ENCODE results near the gene CD82.

Gene CD82

GRCh38 chr11:44565211-44565952 is at the start of gene CD82:
TSS of gene CD82 (plus strand) at chr11:44565663. CDS start at chr11:44594663, 29,000 bp downstream.
- DNase-seq, result peak; percentile 99

- no peak for DNase-seq
Observed at GRCh38 chr11:44516688-44517507, 48.6 kb upstream of the CD82 start.

GRCh38 chr11:44517541-44517940 is 47.9 kb upstream of the CD82 start:
- DNase-seq, result no peak

- DNase-seq, result no peak
Observed at GRCh38 chr11:44518968-44519550, 46.4 kb upstream of the CD82 start.

GRCh38 chr11:44519989-44520737 is 45.3 kb upstream of the CD82 start:
- DNase-seq, result no peak

GRCh38 chr11:44521148-44521547 is 44.3 kb upstream of the CD82 start:
- no peak for DNase-seq

- no peak for DNase-seq
Observed at GRCh38 chr11:44522294-44522693, 43.2 kb upstream of the CD82 start.

- no peak for DNase-seq
Observed at GRCh38 chr11:44524346-44524745, 41.1 kb upstream of the CD82 start.

GRCh38 chr11:44524751-44525201 is 40.7 kb upstream of the CD82 start:
- no peak for DNase-seq

GRCh38 chr11:44525473-44526252 is 39.8 kb upstream of the CD82 start:
- no peak for DNase-seq

- no peak for DNase-seq
Observed at GRCh38 chr11:44526438-44526837, 39.0 kb upstream of the CD82 start.

- DNase-seq, result no peak
Observed at GRCh38 chr11:44527476-44527875, 38.0 kb upstream of the CD82 start.

GRCh38 chr11:44528103-44528502 is 37.4 kb upstream of the CD82 start:
- no peak for DNase-seq

- DNase-seq, result no peak
Observed at GRCh38 chr11:44528581-44528980, 36.9 kb upstream of the CD82 start.

GRCh38 chr11:44529895-44530412 is 35.5 kb upstream of the CD82 start:
- DNase-seq, result no peak

GRCh38 chr11:44530413-44531115 is 34.9 kb upstream of the CD82 start:
- DNase-seq, result no peak

GRCh38 chr11:44531116-44531504 is 34.4 kb upstream of the CD82 start:
- no peak for DNase-seq

GRCh38 chr11:44531636-44532035 is 33.8 kb upstream of the CD82 start:
- no peak for DNase-seq

- no peak for DNase-seq
Observed at GRCh38 chr11:44532809-44533208, 32.7 kb upstream of the CD82 start.

- DNase-seq, result no peak
Observed at GRCh38 chr11:44533921-44534711, 31.3 kb upstream of the CD82 start.
